GM23338 (cell line): ENCODE measurements around the gene AIF1L. TPM values are rescaled to one million over a fixed set of nuclear protein-coding genes. Genes with fewer than 3 reads are reported as not detected.

Experiments used
- ATAC-seq: fragments of 200-7000 bp; cut with Tn5 transposase; 3 replicates; pipeline ENCODE4 v1.9.1; 2020
- DNase-seq: peaks from one replicate; pipeline ENCODE4 v3.0.0-alpha.2; 2015; ENCODE audit warnings: low spot score
- H2AFZ ChIP-seq: fragments of 200-600 bp; sonication (generic); 2 replicates; pipeline ENCODE4 v1.8.0; 2016; ENCODE audit warnings: antibody characterized with exemption, mild to moderate bottlenecking, moderate library complexity
- H3F3A ChIP-seq: fragments of 200-600 bp; sonication (generic); replicated peaks from 2 replicates; pipeline ENCODE4 v1.8.0; 2017; ENCODE audit warnings: antibody characterized with exemption, mixed run types, low read depth
- H3K27ac ChIP-seq: fragments of 200-600 bp; sonication (generic); 2 replicates; pipeline ENCODE4 v1.6.1; 2016; ENCODE audit warnings: low read depth
- H3K27me3 ChIP-seq: fragments of 200-600 bp; sonication (generic); 2 replicates; pipeline ENCODE4 v1.8.0; 2016; ENCODE audit warnings: mild to moderate bottlenecking, mixed run types, moderate library complexity; ENCODE audit not compliant: insufficient read depth
- H3K36me3 ChIP-seq: fragments of 200-600 bp; sonication (generic); 2 replicates; pipeline ENCODE4 v1.8.0; 2016; ENCODE audit warnings: mild to moderate bottlenecking; ENCODE audit not compliant: insufficient read depth
- H3K4me1 ChIP-seq: fragments of 200-600 bp; sonication (generic); 2 replicates; pipeline ENCODE4 v1.8.0; 2016; ENCODE audit warnings: mild to moderate bottlenecking, moderate library complexity; ENCODE audit not compliant: insufficient read depth
- H3K4me2 ChIP-seq: fragments of 200-600 bp; sonication (generic); 2 replicates; pipeline ENCODE4 v1.7.1; 2017; ENCODE audit warnings: mixed run types
- H3K4me3 ChIP-seq: fragments of 200-600 bp; sonication (generic); 2 replicates; pipeline ENCODE4 v1.6.1; 2016; ENCODE audit warnings: mixed run types
- H3K79me2 ChIP-seq: fragments of 200-600 bp; sonication (generic); replicated peaks from 2 replicates; pipeline ENCODE4 v1.8.0; 2017; ENCODE audit warnings: mild to moderate bottlenecking; ENCODE audit not compliant: insufficient read depth
- H3K9me2 ChIP-seq: fragments of 200-600 bp; sonication (generic); 2 replicates; pipeline ENCODE4 v1.8.0; 2017; ENCODE audit not compliant: insufficient read depth
- H4K20me1 ChIP-seq: fragments of 200-600 bp; sonication (generic); replicated peaks from 2 replicates; pipeline ENCODE4 v1.8.0; 2017; ENCODE audit warnings: mild to moderate bottlenecking; ENCODE audit not compliant: insufficient read depth
- H3K27ac Mint-ChIP-seq: 2 replicates; pipeline ENCODE4 v1.8.0; 2020; ENCODE audit warnings: inconsistent platforms, mild to moderate bottlenecking, moderate library complexity, mixed read lengths
- H3K27me3 Mint-ChIP-seq: 3 replicates; pipeline ENCODE4 v1.8.0; 2022; ENCODE audit warnings: low read depth, mild to moderate bottlenecking, moderate library complexity, mixed read lengths, inconsistent platforms; ENCODE audit not compliant: insufficient read depth, poor library complexity
- H3K36me3 Mint-ChIP-seq: 3 replicates; pipeline ENCODE4 v1.8.0; 2021; ENCODE audit warnings: low read depth, mild to moderate bottlenecking, inconsistent platforms, moderate library complexity, mixed read lengths
- H3K4me1 Mint-ChIP-seq: 3 replicates; pipeline ENCODE4 v1.8.0; 2020; ENCODE audit warnings: mild to moderate bottlenecking, inconsistent platforms, mixed read lengths
- H3K4me3 Mint-ChIP-seq: 3 replicates; pipeline ENCODE4 v1.8.0; 2021; ENCODE audit warnings: moderate library complexity, mild to moderate bottlenecking, inconsistent platforms, mixed read lengths
- H3K9me3 Mint-ChIP-seq: 3 replicates; pipeline ENCODE4 v1.8.0; 2020; ENCODE audit warnings: moderate library complexity, mild to moderate bottlenecking, inconsistent platforms, mixed read lengths
- CREB1 ChIP-seq: fragments of 250-450 bp; sonication (Bioruptor Pico); IDR thresholded peaks from 2 replicates; pipeline ENCODE4 v1.5.0; 2020; ENCODE audit warnings: low read depth, mild to moderate bottlenecking, moderate library complexity
- CTCF ChIP-seq, 2 experiments: fragments of 200-600 bp in 1 of 2; sonication (generic) in 1 of 2; conservative IDR thresholded peaks; 2 replicates each; pipeline versions ENCODE4 v1.5.1 to v1.6.1; 2016 to 2017; ENCODE audit warnings: antibody characterized with exemption in 2 of 2, low read depth in 2 of 2, mild to moderate bottlenecking in 2 of 2, moderate library complexity in 1 of 2
- ETS1 ChIP-seq: IDR thresholded peaks from 2 replicates; pipeline ENCODE4 v1.6.1; 2016; ENCODE audit warnings: antibody characterized with exemption
- EZH2 ChIP-seq: fragments of 200-600 bp; sonication (generic); IDR thresholded peaks from one replicate; pipeline ENCODE4 v1.8.0; 2017; ENCODE audit warnings: antibody characterized with exemption, mild to moderate bottlenecking, low read depth; ENCODE audit not compliant: unreplicated experiment
- EZH2phosphoT487 ChIP-seq: fragments of 200-600 bp; sonication (generic); IDR thresholded peaks from one replicate; pipeline ENCODE4 v1.8.1; 2018; ENCODE audit warnings: antibody characterized with exemption; ENCODE audit not compliant: unreplicated experiment
- JUNB ChIP-seq: IDR thresholded peaks from one replicate; pipeline ENCODE4 v1.6.1; 2016; ENCODE audit warnings: antibody characterized with exemption; ENCODE audit not compliant: unreplicated experiment
- NANOG ChIP-seq: IDR thresholded peaks from 2 replicates; pipeline ENCODE4 v1.6.1; 2016; ENCODE audit warnings: antibody characterized with exemption, borderline replicate concordance
- POLR2AphosphoS5 ChIP-seq: IDR thresholded peaks from 2 replicates; pipeline ENCODE4 v1.6.1; 2016; ENCODE audit warnings: antibody characterized with exemption, low read depth
- REST ChIP-seq: IDR thresholded peaks from one replicate; pipeline ENCODE4 v1.6.1; 2018; ENCODE audit warnings: antibody characterized with exemption; ENCODE audit not compliant: unreplicated experiment
- STAT1 ChIP-seq: IDR thresholded peaks from one replicate; pipeline ENCODE4 v1.6.1; 2016; ENCODE audit warnings: antibody characterized with exemption; ENCODE audit not compliant: unreplicated experiment
- ZNF114 ChIP-seq: fragments of 250-450 bp; sonication (Bioruptor Pico); IDR thresholded peaks from 2 replicates; pipeline ENCODE4 v1.5.0; 2020; ENCODE audit warnings: mild to moderate bottlenecking, moderate library complexity
- ZNF331 ChIP-seq: fragments of 250-450 bp; sonication (Bioruptor Pico); IDR thresholded peaks from 2 replicates; pipeline ENCODE4 v1.5.0; 2020; ENCODE audit warnings: low read depth, mild to moderate bottlenecking, moderate library complexity
- ZNF462 ChIP-seq: fragments of 250-450 bp; sonication (Bioruptor Pico); IDR thresholded peaks from 2 replicates; pipeline ENCODE4 v1.5.0; 2020; ENCODE audit warnings: mild to moderate bottlenecking, moderate library complexity
- polyA plus RNA-seq: library from polyadenylated mRNA; unstranded; fragments of >200 nt; fragmentation: Nextera tagmentation; extraction: Ambion mirVana; gene quantifications from 2 replicates; pipeline ENCODE4 v1.2.1, GENCODE V29; 2016
- total RNA-seq: library from RNA; depleted of rRNA; stranded (reverse); fragments of >200 nt; shearing (Covaris generic); gene quantifications from 2 replicates; pipeline ENCODE4 v1.2.3, GENCODE V29; 2014

The AIF1L gene
- total and polyA plus RNA-seq, 2 experiments from 2014 or later = 76.4 to 87.8 TPM

GRCh38 chr9:131050831-131051230 is 45.5 kb upstream of the AIF1L start:
- DNase-seq (no peak), ATAC-seq (no peak)
- Histone ChIP-seq H3K36me3 (no peaks in the 10 kb centered on the region), H3K79me2 (no peaks in the 10 kb centered on the region), H3K9me2 (no peaks in the 10 kb centered on the region), H2AFZ (no peak overlapping the region), H3K4me2 (no peak overlapping the region), H3K27me3 (no peaks in the 10 kb centered on the region), H3F3A (no peaks in the 10 kb centered on the region), H4K20me1 (no peaks in the 10 kb centered on the region), H3K4me3 (no peak overlapping the region), H3K4me1 (no peaks in the 10 kb centered on the region), H3K27ac (no peak overlapping the region)
- peaks cover 6% of the 10 kb centered on the region for H3K36me3 Mint-ChIP-seq
- no peak overlapping the region for H3K27ac Mint-ChIP-seq
- peaks cover 1% of the 10 kb centered on the region for H3K27me3 Mint-ChIP-seq
- H3K9me3 Mint-ChIP-seq = no peaks in the 10 kb centered on the region; the same call in 2 of the 3 replicates
- no peak overlapping the region for H3K4me3 Mint-ChIP-seq
- TF ChIP-seq ZNF331 (CRISPR knock-in tag) = no peak
- no peak for TF ChIP-seq REST
- no peak for TF ChIP-seq EZH2
- no peak for TF ChIP-seq CREB1 (CRISPR knock-in tag)
- TF ChIP-seq POLR2AphosphoS5 = no peak
- no peak for TF ChIP-seq JUNB
- no peak for TF ChIP-seq ZNF114
- TF ChIP-seq NANOG = no peak
- no peak for TF ChIP-seq STAT1
- TF ChIP-seq CTCF (conservative IDR thresholded peaks at IDR 0.05; ENCODE audit: low read depth in 2 of 2) = no peak
- no peak for TF ChIP-seq EZH2phosphoT487
- TF ChIP-seq ZNF462 (CRISPR knock-in tag) = no peak
- TF ChIP-seq ETS1 = no peak
- H3K4me1 Mint-ChIP-seq = no peaks in the 10 kb centered on the region
